Inferior parietal cortex (tissue), 1 donor: ENCODE results near the gene FOXJ2.
A peak's percentile ranks its signal among the peaks of the same experiment; 100 is the strongest.
"Not testable (repeated sequence)": the region's sequence is repeated elsewhere in the genome, so short reads cannot be mapped to it uniquely, and the experiment has no call there.

Source experiments
- DNase-seq: peaks from one replicate; pipeline ENCODE4 v3.0.0-alpha.2; 2016; ENCODE audit errors: extremely low spot score

The FOXJ2 gene

GRCh38 chr12:8032242-8033152 is at the start of gene FOXJ2:
TSS of gene FOXJ2 (plus strand) at chr12:8032716. CDS start at chr12:8039833, 7,117 bp downstream.
- peak; percentile 65 for DNase-seq

GRCh38 chr12:7983019-7983418 is 49.5 kb upstream of the FOXJ2 start:
- not testable (repeated sequence) for DNase-seq

- not testable (repeated sequence) for DNase-seq
These were observed 49.1 kb upstream of the FOXJ2 start for GRCh38 chr12:7983460-7983859.

- DNase-seq: no peak
These were observed 47.6 kb upstream of the FOXJ2 start for GRCh38 chr12:7984900-7985299.

GRCh38 chr12:7985802-7986418 is 46.6 kb upstream of the FOXJ2 start:
- DNase-seq: no peak

GRCh38 chr12:7989827-7990491 is 42.6 kb upstream of the FOXJ2 start:
- DNase-seq: no peak

GRCh38 chr12:7991535-7991934 is 41.0 kb upstream of the FOXJ2 start:
- DNase-seq: no peak

- no peak for DNase-seq
These were observed 37.7 kb upstream of the FOXJ2 start for GRCh38 chr12:7994731-7995205.

GRCh38 chr12:7995266-7995963 is 37.1 kb upstream of the FOXJ2 start:
- DNase-seq: peak; percentile 86

- not testable (repeated sequence) for DNase-seq
These were observed 31.7 kb upstream of the FOXJ2 start for GRCh38 chr12:8000827-8001226.

- not testable (repeated sequence) for DNase-seq
These were observed 31.0 kb upstream of the FOXJ2 start for GRCh38 chr12:8001496-8001895.

GRCh38 chr12:8004897-8005296 is 27.6 kb upstream of the FOXJ2 start:
- not testable (repeated sequence) for DNase-seq

GRCh38 chr12:8011331-8011730 is 21.2 kb upstream of the FOXJ2 start:
- DNase-seq: no peak

GRCh38 chr12:8012651-8013309 is 19.7 kb upstream of the FOXJ2 start:
- DNase-seq: no peak

- no peak for DNase-seq
These were observed 17.7 kb upstream of the FOXJ2 start for GRCh38 chr12:8014836-8015235.

GRCh38 chr12:8018213-8018612 is 14.3 kb upstream of the FOXJ2 start:
- DNase-seq: not testable (repeated sequence)

- DNase-seq: no peak
These were observed 13.6 kb upstream of the FOXJ2 start for GRCh38 chr12:8018666-8019581.

GRCh38 chr12:8026291-8026900 is 6.1 kb upstream of the FOXJ2 start:
- DNase-seq: peak; percentile 100

GRCh38 chr12:8027856-8028255 is 4.7 kb upstream of the FOXJ2 start:
- no peak for DNase-seq

GRCh38 chr12:8028267-8028666 is 4.2 kb upstream of the FOXJ2 start:
- DNase-seq: no peak
